GM23338 (cell line): ENCODE results near the gene CCNG1. TPM values are rescaled to one million over a fixed set of nuclear protein-coding genes. Genes with fewer than 3 reads are reported as not detected.

Experiments used
- ATAC-seq: fragments of 200-7000 bp; cut with Tn5 transposase; 3 replicates; pipeline ENCODE4 v1.9.1; 2020
- DNase-seq: peaks from one replicate; pipeline ENCODE4 v3.0.0-alpha.2; 2015; ENCODE audit warnings: low spot score
- H2AFZ ChIP-seq: fragments of 200-600 bp; sonication (generic); 2 replicates; pipeline ENCODE4 v1.8.0; 2016; ENCODE audit warnings: antibody characterized with exemption, mild to moderate bottlenecking, moderate library complexity
- H3F3A ChIP-seq: fragments of 200-600 bp; sonication (generic); replicated peaks from 2 replicates; pipeline ENCODE4 v1.8.0; 2017; ENCODE audit warnings: antibody characterized with exemption, mixed run types, low read depth
- H3K27ac ChIP-seq: fragments of 200-600 bp; sonication (generic); 2 replicates; pipeline ENCODE4 v1.6.1; 2016; ENCODE audit warnings: low read depth
- H3K27me3 ChIP-seq: fragments of 200-600 bp; sonication (generic); 2 replicates; pipeline ENCODE4 v1.8.0; 2016; ENCODE audit warnings: mild to moderate bottlenecking, mixed run types, moderate library complexity; ENCODE audit not compliant: insufficient read depth
- H3K36me3 ChIP-seq: fragments of 200-600 bp; sonication (generic); 2 replicates; pipeline ENCODE4 v1.8.0; 2016; ENCODE audit warnings: mild to moderate bottlenecking; ENCODE audit not compliant: insufficient read depth
- H3K4me1 ChIP-seq: fragments of 200-600 bp; sonication (generic); 2 replicates; pipeline ENCODE4 v1.8.0; 2016; ENCODE audit warnings: mild to moderate bottlenecking, moderate library complexity; ENCODE audit not compliant: insufficient read depth
- H3K4me2 ChIP-seq: fragments of 200-600 bp; sonication (generic); 2 replicates; pipeline ENCODE4 v1.7.1; 2017; ENCODE audit warnings: mixed run types
- H3K4me3 ChIP-seq: fragments of 200-600 bp; sonication (generic); 2 replicates; pipeline ENCODE4 v1.6.1; 2016; ENCODE audit warnings: mixed run types
- H3K79me2 ChIP-seq: fragments of 200-600 bp; sonication (generic); replicated peaks from 2 replicates; pipeline ENCODE4 v1.8.0; 2017; ENCODE audit warnings: mild to moderate bottlenecking; ENCODE audit not compliant: insufficient read depth
- H3K9me2 ChIP-seq: fragments of 200-600 bp; sonication (generic); 2 replicates; pipeline ENCODE4 v1.8.0; 2017; ENCODE audit not compliant: insufficient read depth
- H4K20me1 ChIP-seq: fragments of 200-600 bp; sonication (generic); replicated peaks from 2 replicates; pipeline ENCODE4 v1.8.0; 2017; ENCODE audit warnings: mild to moderate bottlenecking; ENCODE audit not compliant: insufficient read depth
- H3K27ac Mint-ChIP-seq: 2 replicates; pipeline ENCODE4 v1.8.0; 2020; ENCODE audit warnings: inconsistent platforms, mild to moderate bottlenecking, moderate library complexity, mixed read lengths
- H3K27me3 Mint-ChIP-seq: 3 replicates; pipeline ENCODE4 v1.8.0; 2022; ENCODE audit warnings: low read depth, mild to moderate bottlenecking, moderate library complexity, mixed read lengths, inconsistent platforms; ENCODE audit not compliant: insufficient read depth, poor library complexity
- H3K36me3 Mint-ChIP-seq: 3 replicates; pipeline ENCODE4 v1.8.0; 2021; ENCODE audit warnings: low read depth, mild to moderate bottlenecking, inconsistent platforms, moderate library complexity, mixed read lengths
- H3K4me1 Mint-ChIP-seq: 3 replicates; pipeline ENCODE4 v1.8.0; 2020; ENCODE audit warnings: mild to moderate bottlenecking, inconsistent platforms, mixed read lengths
- H3K4me3 Mint-ChIP-seq: 3 replicates; pipeline ENCODE4 v1.8.0; 2021; ENCODE audit warnings: moderate library complexity, mild to moderate bottlenecking, inconsistent platforms, mixed read lengths
- H3K9me3 Mint-ChIP-seq: 3 replicates; pipeline ENCODE4 v1.8.0; 2020; ENCODE audit warnings: moderate library complexity, mild to moderate bottlenecking, inconsistent platforms, mixed read lengths
- CREB1 ChIP-seq: fragments of 250-450 bp; sonication (Bioruptor Pico); IDR thresholded peaks from 2 replicates; pipeline ENCODE4 v1.5.0; 2020; ENCODE audit warnings: low read depth, mild to moderate bottlenecking, moderate library complexity
- EZH2 ChIP-seq: fragments of 200-600 bp; sonication (generic); IDR thresholded peaks from one replicate; pipeline ENCODE4 v1.8.0; 2017; ENCODE audit warnings: antibody characterized with exemption, mild to moderate bottlenecking, low read depth; ENCODE audit not compliant: unreplicated experiment
- EZH2phosphoT487 ChIP-seq: fragments of 200-600 bp; sonication (generic); IDR thresholded peaks from one replicate; pipeline ENCODE4 v1.8.1; 2018; ENCODE audit warnings: antibody characterized with exemption; ENCODE audit not compliant: unreplicated experiment
- NANOG ChIP-seq: IDR thresholded peaks from 2 replicates; pipeline ENCODE4 v1.6.1; 2016; ENCODE audit warnings: antibody characterized with exemption, borderline replicate concordance
- ZNF114 ChIP-seq: fragments of 250-450 bp; sonication (Bioruptor Pico); IDR thresholded peaks from 2 replicates; pipeline ENCODE4 v1.5.0; 2020; ENCODE audit warnings: mild to moderate bottlenecking, moderate library complexity
- ZNF331 ChIP-seq: fragments of 250-450 bp; sonication (Bioruptor Pico); IDR thresholded peaks from 2 replicates; pipeline ENCODE4 v1.5.0; 2020; ENCODE audit warnings: low read depth, mild to moderate bottlenecking, moderate library complexity
- polyA plus RNA-seq: library from polyadenylated mRNA; unstranded; fragments of >200 nt; fragmentation: Nextera tagmentation; extraction: Ambion mirVana; gene quantifications from 2 replicates; pipeline ENCODE4 v1.2.1, GENCODE V29; 2016
- total RNA-seq: library from RNA; depleted of rRNA; stranded (reverse); fragments of >200 nt; shearing (Covaris generic); gene quantifications from 2 replicates; pipeline ENCODE4 v1.2.3, GENCODE V29; 2014
- TF ChIP-seq, protein P1 (sequence below): IDR thresholded peaks from 2 replicates; pipeline ENCODE4 v1.6.1; 2016; ENCODE audit warnings: antibody characterized with exemption
- TF ChIP-seq, protein P2 (sequence below): fragments of 250-450 bp; sonication (Bioruptor Pico); IDR thresholded peaks from 2 replicates; pipeline ENCODE4 v1.5.0; 2020; ENCODE audit warnings: mild to moderate bottlenecking, moderate library complexity
- TF ChIP-seq, protein P3 (sequence below), 2 experiments: fragments of 200-600 bp in 1 of 2; sonication (generic) in 1 of 2; conservative IDR thresholded peaks; 2 replicates each; pipeline versions ENCODE4 v1.5.1 to v1.6.1; 2016 to 2017; ENCODE audit warnings: antibody characterized with exemption in 2 of 2, low read depth in 2 of 2, mild to moderate bottlenecking in 2 of 2, moderate library complexity in 1 of 2

The CCNG1 gene
- total and polyA plus RNA-seq, 2 experiments from 2014 or later = 431 to 496 TPM

DNA sequence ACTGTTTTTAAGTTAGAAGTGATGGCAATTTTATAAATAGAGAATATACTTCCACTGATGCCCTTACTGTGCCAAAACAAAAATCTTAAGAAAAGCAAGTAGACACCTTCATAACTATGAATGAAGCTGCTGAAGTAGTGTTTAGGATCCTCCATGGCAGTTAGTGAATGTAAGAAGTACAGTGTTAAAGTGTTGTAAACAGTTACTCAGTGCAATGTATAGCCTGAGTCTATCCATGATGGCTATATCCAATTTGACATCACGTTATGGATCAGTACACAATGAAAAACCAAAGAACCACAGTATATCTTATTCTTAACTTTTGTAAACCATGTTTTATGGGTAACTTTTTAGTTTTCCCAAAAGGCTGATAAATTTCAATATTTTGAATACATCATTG is 7.1 kb downstream of the CCNG1 start:
- Histone ChIP-seq H3K27ac (no peak overlapping the region), H3K79me2 (peaks cover 37% of the 10 kb centered on the region), H3K4me1 (peaks cover 5% of the 10 kb centered on the region; the same call in 1 of the 2 replicates), H3F3A (peaks cover 4% of the 10 kb centered on the region; the same call in 1 of the 2 replicates), H3K9me2 (no peaks in the 10 kb centered on the region), H3K4me3 (no peak overlapping the region), H2AFZ (no peak overlapping the region), H3K27me3 (no peaks in the 10 kb centered on the region), H3K4me2 (no peak overlapping the region), H3K36me3 (peaks cover 64% of the 10 kb centered on the region), H4K20me1 (peaks cover 21% of the 10 kb centered on the region)
- Mint-ChIP-seq H3K4me1 (peaks cover 8% of the 10 kb centered on the region; the same call in 2 of the 3 replicates), H3K36me3 (peaks cover 96% of the 10 kb centered on the region), H3K27me3 (no peaks in the 10 kb centered on the region), H3K9me3 (no peaks in the 10 kb centered on the region), H3K4me3 (no peak overlapping the region), H3K27ac (no peak overlapping the region)
- ATAC-seq (no peak), DNase-seq (no peak)
- TF ChIP-seq CREB1 (no peak), ZNF331 (CRISPR knock-in tag) (no peak), EZH2 (no peak), NANOG (no peak), EZH2phosphoT487 (no peak), ZNF114 (CRISPR knock-in tag) (no peak)
- TF ChIP-seq, protein P1, sequence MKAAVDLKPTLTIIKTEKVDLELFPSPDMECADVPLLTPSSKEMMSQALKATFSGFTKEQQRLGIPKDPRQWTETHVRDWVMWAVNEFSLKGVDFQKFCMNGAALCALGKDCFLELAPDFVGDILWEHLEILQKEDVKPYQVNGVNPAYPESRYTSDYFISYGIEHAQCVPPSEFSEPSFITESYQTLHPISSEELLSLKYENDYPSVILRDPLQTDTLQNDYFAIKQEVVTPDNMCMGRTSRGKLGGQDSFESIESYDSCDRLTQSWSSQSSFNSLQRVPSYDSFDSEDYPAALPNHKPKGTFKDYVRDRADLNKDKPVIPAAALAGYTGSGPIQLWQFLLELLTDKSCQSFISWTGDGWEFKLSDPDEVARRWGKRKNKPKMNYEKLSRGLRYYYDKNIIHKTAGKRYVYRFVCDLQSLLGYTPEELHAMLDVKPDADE = no peak
- TF ChIP-seq, protein P2, sequence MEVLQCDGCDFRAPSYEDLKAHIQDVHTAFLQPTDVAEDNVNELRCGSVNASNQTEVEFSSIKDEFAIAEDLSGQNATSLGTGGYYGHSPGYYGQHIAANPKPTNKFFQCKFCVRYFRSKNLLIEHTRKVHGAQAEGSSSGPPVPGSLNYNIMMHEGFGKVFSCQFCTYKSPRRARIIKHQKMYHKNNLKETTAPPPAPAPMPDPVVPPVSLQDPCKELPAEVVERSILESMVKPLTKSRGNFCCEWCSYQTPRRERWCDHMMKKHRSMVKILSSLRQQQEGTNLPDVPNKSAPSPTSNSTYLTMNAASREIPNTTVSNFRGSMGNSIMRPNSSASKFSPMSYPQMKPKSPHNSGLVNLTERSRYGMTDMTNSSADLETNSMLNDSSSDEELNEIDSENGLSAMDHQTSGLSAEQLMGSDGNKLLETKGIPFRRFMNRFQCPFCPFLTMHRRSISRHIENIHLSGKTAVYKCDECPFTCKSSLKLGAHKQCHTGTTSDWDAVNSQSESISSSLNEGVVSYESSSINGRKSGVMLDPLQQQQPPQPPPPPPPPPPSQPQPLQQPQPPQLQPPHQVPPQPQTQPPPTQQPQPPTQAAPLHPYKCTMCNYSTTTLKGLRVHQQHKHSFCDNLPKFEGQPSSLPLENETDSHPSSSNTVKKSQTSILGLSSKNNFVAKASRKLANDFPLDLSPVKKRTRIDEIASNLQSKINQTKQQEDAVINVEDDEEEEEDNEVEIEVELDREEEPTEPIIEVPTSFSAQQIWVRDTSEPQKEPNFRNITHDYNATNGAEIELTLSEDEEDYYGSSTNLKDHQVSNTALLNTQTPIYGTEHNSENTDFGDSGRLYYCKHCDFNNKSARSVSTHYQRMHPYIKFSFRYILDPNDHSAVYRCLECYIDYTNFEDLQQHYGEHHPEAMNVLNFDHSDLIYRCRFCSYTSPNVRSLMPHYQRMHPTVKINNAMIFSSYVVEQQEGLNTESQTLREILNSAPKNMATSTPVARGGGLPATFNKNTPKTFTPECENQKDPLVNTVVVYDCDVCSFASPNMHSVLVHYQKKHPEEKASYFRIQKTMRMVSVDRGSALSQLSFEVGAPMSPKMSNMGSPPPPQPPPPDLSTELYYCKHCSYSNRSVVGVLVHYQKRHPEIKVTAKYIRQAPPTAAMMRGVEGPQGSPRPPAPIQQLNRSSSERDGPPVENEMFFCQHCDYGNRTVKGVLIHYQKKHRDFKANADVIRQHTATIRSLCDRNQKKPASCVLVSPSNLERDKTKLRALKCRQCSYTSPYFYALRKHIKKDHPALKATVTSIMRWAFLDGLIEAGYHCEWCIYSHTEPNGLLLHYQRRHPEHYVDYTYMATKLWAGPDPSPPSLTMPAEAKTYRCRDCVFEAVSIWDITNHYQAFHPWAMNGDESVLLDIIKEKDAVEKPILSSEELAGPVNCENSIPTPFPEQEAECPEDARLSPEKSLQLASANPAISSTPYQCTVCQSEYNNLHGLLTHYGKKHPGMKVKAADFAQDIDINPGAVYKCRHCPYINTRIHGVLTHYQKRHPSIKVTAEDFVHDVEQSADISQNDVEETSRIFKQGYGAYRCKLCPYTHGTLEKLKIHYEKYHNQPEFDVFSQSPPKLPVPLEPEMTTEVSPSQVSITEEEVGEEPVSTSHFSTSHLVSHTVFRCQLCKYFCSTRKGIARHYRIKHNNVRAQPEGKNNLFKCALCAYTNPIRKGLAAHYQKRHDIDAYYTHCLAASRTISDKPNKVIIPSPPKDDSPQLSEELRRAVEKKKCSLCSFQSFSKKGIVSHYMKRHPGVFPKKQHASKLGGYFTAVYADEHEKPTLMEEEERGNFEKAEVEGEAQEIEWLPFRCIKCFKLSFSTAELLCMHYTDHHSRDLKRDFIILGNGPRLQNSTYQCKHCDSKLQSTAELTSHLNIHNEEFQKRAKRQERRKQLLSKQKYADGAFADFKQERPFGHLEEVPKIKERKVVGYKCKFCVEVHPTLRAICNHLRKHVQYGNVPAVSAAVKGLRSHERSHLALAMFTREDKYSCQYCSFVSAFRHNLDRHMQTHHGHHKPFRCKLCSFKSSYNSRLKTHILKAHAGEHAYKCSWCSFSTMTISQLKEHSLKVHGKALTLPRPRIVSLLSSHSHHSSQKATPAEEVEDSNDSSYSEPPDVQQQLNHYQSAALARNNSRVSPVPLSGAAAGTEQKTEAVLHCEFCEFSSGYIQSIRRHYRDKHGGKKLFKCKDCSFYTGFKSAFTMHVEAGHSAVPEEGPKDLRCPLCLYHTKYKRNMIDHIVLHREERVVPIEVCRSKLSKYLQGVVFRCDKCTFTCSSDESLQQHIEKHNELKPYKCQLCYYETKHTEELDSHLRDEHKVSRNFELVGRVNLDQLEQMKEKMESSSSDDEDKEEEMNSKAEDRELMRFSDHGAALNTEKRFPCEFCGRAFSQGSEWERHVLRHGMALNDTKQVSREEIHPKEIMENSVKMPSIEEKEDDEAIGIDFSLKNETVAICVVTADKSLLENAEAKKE = no peak
- TF ChIP-seq, protein P3, sequence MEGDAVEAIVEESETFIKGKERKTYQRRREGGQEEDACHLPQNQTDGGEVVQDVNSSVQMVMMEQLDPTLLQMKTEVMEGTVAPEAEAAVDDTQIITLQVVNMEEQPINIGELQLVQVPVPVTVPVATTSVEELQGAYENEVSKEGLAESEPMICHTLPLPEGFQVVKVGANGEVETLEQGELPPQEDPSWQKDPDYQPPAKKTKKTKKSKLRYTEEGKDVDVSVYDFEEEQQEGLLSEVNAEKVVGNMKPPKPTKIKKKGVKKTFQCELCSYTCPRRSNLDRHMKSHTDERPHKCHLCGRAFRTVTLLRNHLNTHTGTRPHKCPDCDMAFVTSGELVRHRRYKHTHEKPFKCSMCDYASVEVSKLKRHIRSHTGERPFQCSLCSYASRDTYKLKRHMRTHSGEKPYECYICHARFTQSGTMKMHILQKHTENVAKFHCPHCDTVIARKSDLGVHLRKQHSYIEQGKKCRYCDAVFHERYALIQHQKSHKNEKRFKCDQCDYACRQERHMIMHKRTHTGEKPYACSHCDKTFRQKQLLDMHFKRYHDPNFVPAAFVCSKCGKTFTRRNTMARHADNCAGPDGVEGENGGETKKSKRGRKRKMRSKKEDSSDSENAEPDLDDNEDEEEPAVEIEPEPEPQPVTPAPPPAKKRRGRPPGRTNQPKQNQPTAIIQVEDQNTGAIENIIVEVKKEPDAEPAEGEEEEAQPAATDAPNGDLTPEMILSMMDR (conservative IDR thresholded peaks at IDR 0.05; ENCODE audit: low read depth in 2 of 2) = no peak
